G401 (cell line): Measurements from ENCODE around the gene POLR3B. TPM values are rescaled to one million over a fixed set of nuclear protein-coding genes. Genes with fewer than 3 reads are reported as not detected.

Experiments used
- DNase-seq: peaks from one replicate; pipeline ENCODE4 v3.0.0-alpha.2; 2015; ENCODE audit warnings: low spot score
- in situ Hi-C: cut with HindIII; loops from 2 replicates; pipeline ENCODE4 v1.10.0; 2016; ENCODE audit warnings: low sequenced_read_pairs, mixed read lengths
- total RNA-seq: library from RNA; depleted of rRNA; stranded (reverse); fragments of >200 nt; shearing (Covaris generic); gene quantifications from 2 replicates; pipeline ENCODE4 v1.2.3, GENCODE V29; 2014; rRNA removed

Gene POLR3B
- total RNA-seq, 1 experiment from 2014 or later: 8.1 TPM

- in situ Hi-C loops: no loop called here
Measured at GRCh38 chr12:106506691-106507090, 149.1 kb downstream of the POLR3B start.

GRCh38 chr12:106508966-106509365 lies 151.4 kb downstream of the POLR3B start:
- in situ Hi-C loops: no loop called here
- DNase-seq: no peak

More at GRCh38 chr12:106506691-106507090, 149.1 kb downstream of the POLR3B start:
- DNase-seq: no peak

- in situ Hi-C loops: no loop called here
- DNase-seq: no peak
Measured at GRCh38 chr12:106511365-106511764, 153.8 kb downstream of the POLR3B start.

GRCh38 chr12:106517314-106517713 lies 159.8 kb downstream of the POLR3B start:
- no peak for DNase-seq
- in situ Hi-C loops: no loop called here

- no peak for DNase-seq
- in situ Hi-C loops: no loop called here
Measured at GRCh38 chr12:106519607-106520021, 162.1 kb downstream of the POLR3B start.

GRCh38 chr12:106521901-106522300 lies 164.4 kb downstream of the POLR3B start:
- in situ Hi-C loops: no loop called here
- DNase-seq: no peak

GRCh38 chr12:106522708-106523107 lies 165.2 kb downstream of the POLR3B start:
- no peak for DNase-seq
- in situ Hi-C loops: no loop called here

- DNase-seq: no peak
- in situ Hi-C loops: no loop called here
Measured at GRCh38 chr12:106527356-106527755, 169.8 kb downstream of the POLR3B start.

- no peak for DNase-seq
- in situ Hi-C loops: no loop called here
Measured at GRCh38 chr12:106541201-106541600, 183.7 kb downstream of the POLR3B start.

GRCh38 chr12:106551410-106551809 lies 193.9 kb downstream of the POLR3B start:
- DNase-seq: no peak
- in situ Hi-C loops: no loop called here

GRCh38 chr12:106552228-106552627 lies 194.7 kb downstream of the POLR3B start:
- in situ Hi-C loops: no loop called here

More at GRCh38 chr12:106552228-106552627, 194.7 kb downstream of the POLR3B start:
- no peak for DNase-seq

Other genes with a start within 250 kb of the POLR3B start
- gene NUAK1, start 218.8 kb upstream of the POLR3B start, total RNA-seq: 8.0 and 20.4 TPM in 2 replicates
- 50.9 and 54.4 TPM in 2 replicates for gene CKAP4, start 109.7 kb upstream of the POLR3B start, total RNA-seq
- gene TCP11L2, start 55.0 kb upstream of the POLR3B start, total RNA-seq: 12.7 and 12.9 TPM in 2 replicates
- gene RFX4, start 225.3 kb downstream of the POLR3B start, total RNA-seq: not detected in 2 replicates